Suprapubic skin (tissue), 4 donors: ENCODE results near the gene BCS1L.

Experiments
- CTCF ChIP-seq, 2 donors: fragments of 200-600 bp in 1 of 2; fragments of 450-650 bp in 1 of 2; sonication (generic) in 1 of 2; IDR thresholded peaks; one replicate each; pipeline ENCODE4 v1.5.1; 2016 to 2019; ENCODE audit warnings: antibody characterized with exemption in 2 of 2, mild to moderate bottlenecking in 1 of 2, moderate library complexity in 1 of 2
- EP300 ChIP-seq: sonication (generic); formaldehyde crosslinking; IDR thresholded peaks from one replicate; pipeline ENCODE4 v1.6.1; 2017; ENCODE audit warnings: antibody characterized with exemption
- POLR2AphosphoS5 ChIP-seq, 3 donors: sonication (generic); formaldehyde crosslinking; IDR thresholded peaks; one replicate each; pipeline ENCODE4 v1.6.1; 2017; ENCODE audit warnings: antibody characterized with exemption in 3 of 3

DNA sequence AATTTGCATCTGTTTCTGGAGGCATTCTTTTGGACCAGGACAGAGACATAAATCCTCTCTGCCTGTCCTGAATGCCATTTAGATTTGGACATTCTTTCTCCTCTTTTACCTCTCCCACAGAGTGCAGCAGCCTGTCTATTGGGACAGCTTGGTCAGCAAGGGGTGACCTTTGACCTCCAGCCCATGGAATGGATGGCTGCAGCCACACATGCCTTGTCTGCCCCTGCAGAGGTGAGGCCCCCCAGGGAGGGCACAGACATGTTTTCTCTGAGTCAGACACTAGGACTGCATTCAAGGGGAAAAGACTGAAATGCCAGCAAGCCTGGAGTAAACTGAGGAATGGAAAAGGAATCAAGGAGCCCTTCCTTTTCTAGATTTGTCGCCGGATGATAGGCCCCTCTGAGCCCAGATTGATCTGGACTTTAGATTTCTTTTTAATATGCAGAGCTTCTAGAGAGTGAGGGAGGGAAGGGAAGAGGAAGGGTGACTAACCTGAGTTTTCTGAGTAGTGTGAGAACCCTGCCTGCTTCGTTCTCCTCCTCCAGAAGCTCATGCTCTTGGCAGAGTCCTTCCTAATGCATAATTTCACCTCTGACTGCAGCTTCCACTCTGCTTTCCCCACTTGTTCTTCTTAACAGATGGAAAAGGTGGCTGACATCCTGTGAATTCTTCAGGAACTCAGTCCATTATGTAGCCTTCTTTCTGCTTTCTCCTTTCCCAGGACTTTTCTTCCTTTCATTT, 35.1 kb downstream of the BCS1L start:
- TF ChIP-seq CTCF (IDR thresholded peaks at IDR 0.05) (no peak), EP300 (no peak), POLR2AphosphoS5 (IDR thresholded peaks at IDR 0.05) (no peak)
